Epithelial cell of proximal tubule (primary cell): ENCODE results near the gene ISG15. TPM values are rescaled to one million over a fixed set of nuclear protein-coding genes. Genes with fewer than 3 reads are reported as not detected.
A peak's percentile ranks its signal among the peaks of the same experiment; 100 is the strongest.

Experiments
- DNase-seq: peaks from one replicate; pipeline ENCODE4 v3.0.0-alpha.2; 2011; ENCODE audit warnings: low read depth
- H3K4me3 ChIP-seq: 2 replicates; pipeline ENCODE4 v1.5.1; 2011; ENCODE audit warnings: low read depth, mild to moderate bottlenecking, low read length
- CTCF ChIP-seq: conservative IDR thresholded peaks from 2 replicates; pipeline ENCODE4 v1.5.1; 2012; ENCODE audit warnings: low read depth, mild to moderate bottlenecking, low read length
- total RNA-seq: library from RNA; depleted of rRNA; stranded (reverse); fragments of >200 nt; gene quantifications from 2 replicates; pipeline ENCODE4 v1.2.3, GENCODE V29; 2015

Gene ISG15
- total RNA-seq, 1 donor from 2014 or later: 75.6 TPM

GRCh38 chr1:1000357-1001056 is 12.8 kb upstream of the ISG15 start:
- H3K4me3 ChIP-seq: peak overlapping the region; percentile 80
- no peak for DNase-seq
- TF ChIP-seq CTCF: no peak

GRCh38 chr1:1001057-1001783 is 12.1 kb upstream of the ISG15 start:
- TF ChIP-seq CTCF: no peak
- DNase-seq: no peak

GRCh38 chr1:1003618-1004419 is 9.5 kb upstream of the ISG15 start:
- TF ChIP-seq CTCF: no peak
- no peak overlapping the region for H3K4me3 ChIP-seq
- no peak for DNase-seq

More at GRCh38 chr1:1001057-1001783, 12.1 kb upstream of the ISG15 start:
- H3K4me3 ChIP-seq: peak overlapping the region; percentile 80

GRCh38 chr1:1004420-1004779 is 8.9 kb upstream of the ISG15 start:
- no peak for TF ChIP-seq CTCF
- no peak for DNase-seq
- no peak overlapping the region for H3K4me3 ChIP-seq

- no peak for TF ChIP-seq CTCF
- DNase-seq: no peak
- H3K4me3 ChIP-seq: no peak overlapping the region
Observed at GRCh38 chr1:1004780-1005697, 8.3 kb upstream of the ISG15 start.

GRCh38 chr1:1005774-1006304 is 7.5 kb upstream of the ISG15 start:
- TF ChIP-seq CTCF: no peak
- no peak for DNase-seq
- no peak overlapping the region for H3K4me3 ChIP-seq
